ENCODE results near the gene RTN1.

DNA sequence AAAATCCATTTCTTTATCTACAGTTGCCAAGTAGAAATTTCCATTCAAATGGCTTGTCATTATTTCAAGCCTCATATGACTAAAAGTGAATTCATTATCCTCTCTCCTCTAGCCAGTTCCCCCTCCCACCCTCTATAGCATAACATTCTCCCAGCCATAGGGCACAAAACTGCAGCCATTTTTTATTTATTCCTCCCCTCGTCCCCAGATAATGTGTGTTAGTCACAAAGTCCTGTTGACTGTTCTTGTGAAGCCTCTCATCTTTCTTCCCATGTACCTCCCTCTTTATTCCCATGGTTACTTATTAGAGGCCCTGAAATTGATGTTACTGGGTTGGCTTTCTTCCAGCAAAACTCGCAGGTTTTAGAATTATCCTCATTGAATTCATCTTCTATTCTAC is 13.2 kb downstream of the RTN1 start:
- TF ChIP-seq EP300 (IDR thresholded peaks at IDR 0.05) (no peak), POLR2AphosphoS5 (IDR thresholded peaks at IDR 0.05) (no peak)
- TF ChIP-seq, protein P1, sequence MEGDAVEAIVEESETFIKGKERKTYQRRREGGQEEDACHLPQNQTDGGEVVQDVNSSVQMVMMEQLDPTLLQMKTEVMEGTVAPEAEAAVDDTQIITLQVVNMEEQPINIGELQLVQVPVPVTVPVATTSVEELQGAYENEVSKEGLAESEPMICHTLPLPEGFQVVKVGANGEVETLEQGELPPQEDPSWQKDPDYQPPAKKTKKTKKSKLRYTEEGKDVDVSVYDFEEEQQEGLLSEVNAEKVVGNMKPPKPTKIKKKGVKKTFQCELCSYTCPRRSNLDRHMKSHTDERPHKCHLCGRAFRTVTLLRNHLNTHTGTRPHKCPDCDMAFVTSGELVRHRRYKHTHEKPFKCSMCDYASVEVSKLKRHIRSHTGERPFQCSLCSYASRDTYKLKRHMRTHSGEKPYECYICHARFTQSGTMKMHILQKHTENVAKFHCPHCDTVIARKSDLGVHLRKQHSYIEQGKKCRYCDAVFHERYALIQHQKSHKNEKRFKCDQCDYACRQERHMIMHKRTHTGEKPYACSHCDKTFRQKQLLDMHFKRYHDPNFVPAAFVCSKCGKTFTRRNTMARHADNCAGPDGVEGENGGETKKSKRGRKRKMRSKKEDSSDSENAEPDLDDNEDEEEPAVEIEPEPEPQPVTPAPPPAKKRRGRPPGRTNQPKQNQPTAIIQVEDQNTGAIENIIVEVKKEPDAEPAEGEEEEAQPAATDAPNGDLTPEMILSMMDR (IDR thresholded peaks at IDR 0.05): no peak

Measured in sigmoid colon (tissue), 4 donors.